Panc1 (cell line): ENCODE data around the gene TNFSF4. TPM values are rescaled to one million over a fixed set of nuclear protein-coding genes. Genes with fewer than 3 reads are reported as not detected.

Experiments used
- ATAC-seq: fragments of 200-7000 bp; cut with Tn5 transposase; 2 replicates; pipeline ENCODE4 v1.9.1; 2020; ENCODE audit warnings: mild to moderate bottlenecking, moderate library complexity
- Bru-seq: library from RNA; stranded (reverse); fragments of 400-500 nt; gene quantifications from one replicate; lab custom pipeline; 2021; lab: Mats Ljungman, UMichigan
- BruChase-seq, 2 experiments: library from RNA; stranded (reverse); fragments of 400-500 nt; gene quantifications; one replicate each; lab custom pipeline; 2021; lab: Mats Ljungman, UMichigan
- BruUV-seq: library from RNA; stranded (reverse); fragments of 400-500 nt; replicated peaks from 2 replicates; lab custom pipeline; 2021; lab: Mats Ljungman, UMichigan
- CTCF ChIA-PET: fragments of 300-600 bp; sonication (Branson Sonifier 250); formaldehyde crosslinking; loops from one replicate; lab custom pipeline; 2022; ENCODE audit warnings: antibody characterized with exemption; lab: Charles Lee
- POLR2A ChIA-PET: fragments of 300-600 bp; sonication (Branson Sonifier 250); formaldehyde crosslinking; loops from one replicate; lab custom pipeline; 2022; ENCODE audit warnings: antibody characterized with exemption; lab: Charles Lee
- DNase-seq: peaks from one replicate; pipeline ENCODE4 v3.0.0-alpha.2; 2010; ENCODE audit warnings: low read depth, low spot score
- H3K27ac ChIP-seq: 2 replicates; pipeline ENCODE4 v1.5.1; 2011; ENCODE audit warnings: mild to moderate bottlenecking, low read length, inconsistent platforms
- H3K27me3 ChIP-seq: fragments of 200-500 bp; sonication (Bioruptor generic); 2 replicates; pipeline ENCODE4 v1.6.0; 2014; ENCODE audit warnings: low read length, inconsistent platforms; ENCODE audit not compliant: control insufficient read depth, insufficient read depth
- H3K36me3 ChIP-seq: fragments of 200-500 bp; sonication (Bioruptor generic); 2 replicates; pipeline ENCODE4 v1.5.1; 2014; ENCODE audit warnings: inconsistent platforms, mild to moderate bottlenecking, low read length, moderate library complexity; ENCODE audit not compliant: control insufficient read depth, insufficient read depth
- H3K4me1 ChIP-seq: 2 replicates; pipeline ENCODE4 v1.5.1; 2011; ENCODE audit warnings: inconsistent platforms, mild to moderate bottlenecking, low read length, moderate library complexity; ENCODE audit not compliant: control insufficient read depth, insufficient read depth
- H3K4me3 ChIP-seq, 2 experiments: 2 replicates each; pipeline ENCODE4 v1.5.1; 2011 to 2012; ENCODE audit warnings: low read depth in 2 of 2, low read length in 2 of 2, mild to moderate bottlenecking in 2 of 2, inconsistent platforms in 1 of 2, moderate library complexity in 1 of 2
- H3K9me3 ChIP-seq: fragments of 200-500 bp; sonication (Bioruptor generic); 2 replicates; pipeline ENCODE4 v1.5.1; 2014; ENCODE audit warnings: low read depth, mild to moderate bottlenecking, inconsistent platforms, low read length, moderate library complexity; ENCODE audit not compliant: control insufficient read depth, insufficient read depth
- POLR2AphosphoS5 ChIP-seq: IDR thresholded peaks from 2 replicates; pipeline ENCODE4 v1.6.1; 2012; ENCODE audit warnings: mild to moderate bottlenecking, low read depth, low read length, moderate library complexity
- TCF7L2 ChIP-seq: IDR thresholded peaks from 2 replicates; pipeline ENCODE4 v1.6.1; 2011; ENCODE audit warnings: mild to moderate bottlenecking, low read depth, low read length, inconsistent platforms
- in situ Hi-C: cut with HindIII; loops from 2 replicates; pipeline ENCODE4 v1.10.0; 2016; ENCODE audit warnings: low sequenced_read_pairs, low pct_unique_long_range_greater_than_20kb
- intact Hi-C: fragments of 100-400 bp; cut with micrococcal nuclease; formaldehyde crosslinking; loops from one replicate; pipeline ENCODE4 v1.10.0; 2022; ENCODE audit not compliant: unreplicated experiment
- long read RNA-seq: library from polyadenylated mRNA; unstranded; transcript quantifications from one replicate; pipeline ENCODE4 v2.0.0, GENCODE V29; 2021; ENCODE audit not compliant: unreplicated experiment
- polyA plus RNA-seq: library from polyadenylated mRNA; unstranded; fragments of >200 nt; gene quantifications from one replicate; pipeline ENCODE4 v1.2.1, GENCODE V29; 2012; ENCODE audit warnings: missing spikeins; ENCODE audit not compliant: insufficient read length
- total RNA-seq: library from RNA; stranded (reverse); gene quantifications from one replicate; pipeline ENCODE4 v1.2.1, GENCODE V29; 2021; ENCODE audit not compliant: unreplicated experiment
- TF ChIP-seq, protein P1 (sequence below): fragments of 450-650 bp; IDR thresholded peaks from 2 replicates; pipeline ENCODE4 v1.5.1; 2017; ENCODE audit warnings: mild to moderate bottlenecking
- TF ChIP-seq, protein P2 (sequence below), 2 experiments: IDR thresholded peaks; 2 replicates each; pipeline ENCODE4 v1.6.1; 2011 to 2012; ENCODE audit warnings: low read depth in 2 of 2, control low read depth in 1 of 2, low read length in 1 of 2, mild to moderate bottlenecking in 1 of 2, moderate library complexity in 1 of 2; ENCODE audit not compliant: insufficient read depth in 1 of 2

The TNFSF4 gene, protein sequence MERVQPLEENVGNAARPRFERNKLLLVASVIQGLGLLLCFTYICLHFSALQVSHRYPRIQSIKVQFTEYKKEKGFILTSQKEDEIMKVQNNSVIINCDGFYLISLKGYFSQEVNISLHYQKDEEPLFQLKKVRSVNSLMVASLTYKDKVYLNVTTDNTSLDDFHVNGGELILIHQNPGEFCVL
- total RNA-seq (0.13 TPM), Bru-seq, nascent RNA (percentile 23 among the genes with signal in this experiment), BruChase-seq, experiment 1, labeled RNA remaining after a 2-hour chase (percentile 26 among the genes with signal in this experiment), BruChase-seq, experiment 2, labeled RNA remaining after a 6-hour chase (percentile 22 among the genes with signal in this experiment)
- polyA plus RNA-seq: not detected
- long read RNA-seq: 0 reads

DNA sequence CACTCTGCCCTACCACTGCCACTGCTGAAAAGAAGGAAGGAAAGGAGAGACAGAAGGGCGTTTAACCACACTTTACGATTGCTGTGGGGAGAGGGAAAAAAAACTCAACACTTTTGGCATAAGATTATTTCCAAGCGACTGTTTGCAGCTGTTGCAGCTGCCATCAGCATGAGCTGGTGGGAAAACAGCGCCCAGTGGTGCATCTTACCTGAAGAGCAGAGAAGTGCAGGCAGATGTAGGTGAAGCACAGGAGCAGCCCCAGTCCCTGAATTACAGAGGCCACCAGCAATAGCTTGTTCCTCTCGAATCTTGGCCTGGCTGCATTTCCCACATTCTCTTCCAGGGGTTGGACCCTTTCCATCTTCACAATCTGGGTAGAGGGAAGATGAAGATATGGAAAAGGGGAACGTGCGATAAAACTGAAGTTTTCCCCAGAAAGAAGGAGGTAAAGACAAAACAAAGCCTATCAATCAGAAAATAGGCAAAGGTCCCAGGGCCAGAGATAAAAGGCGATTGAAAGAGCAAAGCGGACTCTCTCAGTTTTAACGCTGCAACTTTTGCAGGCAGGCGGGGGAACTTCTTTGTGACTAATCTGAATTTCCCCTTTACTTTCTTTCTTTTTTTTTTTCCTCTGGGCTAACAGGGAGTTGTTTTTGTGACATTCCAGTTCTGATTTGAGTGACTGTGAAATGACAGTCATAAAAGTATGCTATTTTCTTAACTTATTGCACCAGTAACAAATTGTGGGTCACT is at the start of gene TNFSF4:
TNFSF4 (minus strand) TSS at position 516 of the 753 bp plus-strand sequence; CDS start at position 361, 155 bp downstream.
- CTCF ChIA-PET: no interaction called here
- H3K4me3 ChIP-seq: peak within 1 kb of the TSS in 1 of 2 experiments; percentile 1; a peak in 1 of 4 replicates
- no peak within 1 kb of the TSS for H3K27ac ChIP-seq

DNA sequence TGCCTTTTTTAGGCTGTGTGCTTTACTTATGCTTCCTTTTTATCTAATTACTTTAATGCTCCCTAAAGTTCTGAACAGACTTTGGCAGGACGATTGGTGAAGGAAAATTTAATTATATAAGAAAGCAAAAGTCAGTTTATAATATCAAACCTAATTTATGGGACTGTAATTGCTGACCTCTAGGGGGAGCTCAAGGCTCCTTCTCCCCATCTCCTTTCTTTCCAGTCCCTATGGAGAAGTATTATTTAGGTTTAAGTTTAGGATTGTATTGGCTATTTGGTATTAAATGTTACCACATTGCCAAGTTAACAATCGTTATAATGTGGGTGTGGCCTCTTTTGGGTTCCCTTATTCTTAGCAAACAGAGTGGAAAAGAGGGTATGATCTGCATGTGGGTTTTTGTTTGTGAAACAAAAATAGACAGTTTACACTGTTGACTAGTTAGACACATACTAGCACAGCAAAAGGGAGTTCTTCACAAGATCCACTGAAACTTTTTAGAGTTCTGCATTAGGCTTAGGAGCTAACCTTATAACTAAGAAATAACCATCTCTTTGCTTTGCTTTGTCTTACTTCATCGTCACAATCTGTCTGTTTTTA is 48.2 kb upstream of the TNFSF4 start:
- BruUV-seq: no TSS peak
- intact Hi-C loops (no loop called here), in situ Hi-C loops (no loop called here)
- ATAC-seq (no peak), DNase-seq (no peak)
- H3K36me3 ChIP-seq: no peaks in the 10 kb centered on the region
- H3K4me3 ChIP-seq: no peak overlapping the region
- TF ChIP-seq, protein P1, sequence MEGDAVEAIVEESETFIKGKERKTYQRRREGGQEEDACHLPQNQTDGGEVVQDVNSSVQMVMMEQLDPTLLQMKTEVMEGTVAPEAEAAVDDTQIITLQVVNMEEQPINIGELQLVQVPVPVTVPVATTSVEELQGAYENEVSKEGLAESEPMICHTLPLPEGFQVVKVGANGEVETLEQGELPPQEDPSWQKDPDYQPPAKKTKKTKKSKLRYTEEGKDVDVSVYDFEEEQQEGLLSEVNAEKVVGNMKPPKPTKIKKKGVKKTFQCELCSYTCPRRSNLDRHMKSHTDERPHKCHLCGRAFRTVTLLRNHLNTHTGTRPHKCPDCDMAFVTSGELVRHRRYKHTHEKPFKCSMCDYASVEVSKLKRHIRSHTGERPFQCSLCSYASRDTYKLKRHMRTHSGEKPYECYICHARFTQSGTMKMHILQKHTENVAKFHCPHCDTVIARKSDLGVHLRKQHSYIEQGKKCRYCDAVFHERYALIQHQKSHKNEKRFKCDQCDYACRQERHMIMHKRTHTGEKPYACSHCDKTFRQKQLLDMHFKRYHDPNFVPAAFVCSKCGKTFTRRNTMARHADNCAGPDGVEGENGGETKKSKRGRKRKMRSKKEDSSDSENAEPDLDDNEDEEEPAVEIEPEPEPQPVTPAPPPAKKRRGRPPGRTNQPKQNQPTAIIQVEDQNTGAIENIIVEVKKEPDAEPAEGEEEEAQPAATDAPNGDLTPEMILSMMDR: peak; percentile 73; the same call in 1 of the 2 replicates
- no peak for TF ChIP-seq POLR2AphosphoS5
- no peaks in the 10 kb centered on the region for H3K4me1 ChIP-seq
- POLR2A ChIA-PET: no interaction called here
- no peak overlapping the region for H3K27ac ChIP-seq
- H3K27me3 ChIP-seq: no peaks in the 10 kb centered on the region
- H3K9me3 ChIP-seq: no peaks in the 10 kb centered on the region
- CTCF ChIA-PET: no interaction called here

More for the DNA sequence above, at the start of gene TNFSF4:
- H3K27me3 ChIP-seq: no peaks in the 10 kb centered on the region
- no peaks in the 10 kb centered on the region for H3K36me3 ChIP-seq
- POLR2A ChIA-PET: no interaction called here
- no peak for ATAC-seq
- no peak for TF ChIP-seq POLR2AphosphoS5
- TF ChIP-seq, protein P2, sequence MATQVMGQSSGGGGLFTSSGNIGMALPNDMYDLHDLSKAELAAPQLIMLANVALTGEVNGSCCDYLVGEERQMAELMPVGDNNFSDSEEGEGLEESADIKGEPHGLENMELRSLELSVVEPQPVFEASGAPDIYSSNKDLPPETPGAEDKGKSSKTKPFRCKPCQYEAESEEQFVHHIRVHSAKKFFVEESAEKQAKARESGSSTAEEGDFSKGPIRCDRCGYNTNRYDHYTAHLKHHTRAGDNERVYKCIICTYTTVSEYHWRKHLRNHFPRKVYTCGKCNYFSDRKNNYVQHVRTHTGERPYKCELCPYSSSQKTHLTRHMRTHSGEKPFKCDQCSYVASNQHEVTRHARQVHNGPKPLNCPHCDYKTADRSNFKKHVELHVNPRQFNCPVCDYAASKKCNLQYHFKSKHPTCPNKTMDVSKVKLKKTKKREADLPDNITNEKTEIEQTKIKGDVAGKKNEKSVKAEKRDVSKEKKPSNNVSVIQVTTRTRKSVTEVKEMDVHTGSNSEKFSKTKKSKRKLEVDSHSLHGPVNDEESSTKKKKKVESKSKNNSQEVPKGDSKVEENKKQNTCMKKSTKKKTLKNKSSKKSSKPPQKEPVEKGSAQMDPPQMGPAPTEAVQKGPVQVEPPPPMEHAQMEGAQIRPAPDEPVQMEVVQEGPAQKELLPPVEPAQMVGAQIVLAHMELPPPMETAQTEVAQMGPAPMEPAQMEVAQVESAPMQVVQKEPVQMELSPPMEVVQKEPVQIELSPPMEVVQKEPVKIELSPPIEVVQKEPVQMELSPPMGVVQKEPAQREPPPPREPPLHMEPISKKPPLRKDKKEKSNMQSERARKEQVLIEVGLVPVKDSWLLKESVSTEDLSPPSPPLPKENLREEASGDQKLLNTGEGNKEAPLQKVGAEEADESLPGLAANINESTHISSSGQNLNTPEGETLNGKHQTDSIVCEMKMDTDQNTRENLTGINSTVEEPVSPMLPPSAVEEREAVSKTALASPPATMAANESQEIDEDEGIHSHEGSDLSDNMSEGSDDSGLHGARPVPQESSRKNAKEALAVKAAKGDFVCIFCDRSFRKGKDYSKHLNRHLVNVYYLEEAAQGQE (IDR thresholded peaks at IDR 0.05; ENCODE audit: insufficient read depth in 1 of 2, low read depth in 2 of 2, low read length in 1 of 2): no peak
- no peak for TF ChIP-seq TCF7L2
- intact Hi-C loops: no loop called here
- DNase-seq: no peak
- no peaks in the 10 kb centered on the region for H3K4me1 ChIP-seq
- H3K9me3 ChIP-seq: no peaks in the 10 kb centered on the region
- in situ Hi-C loops: no loop called here
- BruUV-seq: no TSS peak
